ENCODE results near the gene SLC22A6.

DNA sequence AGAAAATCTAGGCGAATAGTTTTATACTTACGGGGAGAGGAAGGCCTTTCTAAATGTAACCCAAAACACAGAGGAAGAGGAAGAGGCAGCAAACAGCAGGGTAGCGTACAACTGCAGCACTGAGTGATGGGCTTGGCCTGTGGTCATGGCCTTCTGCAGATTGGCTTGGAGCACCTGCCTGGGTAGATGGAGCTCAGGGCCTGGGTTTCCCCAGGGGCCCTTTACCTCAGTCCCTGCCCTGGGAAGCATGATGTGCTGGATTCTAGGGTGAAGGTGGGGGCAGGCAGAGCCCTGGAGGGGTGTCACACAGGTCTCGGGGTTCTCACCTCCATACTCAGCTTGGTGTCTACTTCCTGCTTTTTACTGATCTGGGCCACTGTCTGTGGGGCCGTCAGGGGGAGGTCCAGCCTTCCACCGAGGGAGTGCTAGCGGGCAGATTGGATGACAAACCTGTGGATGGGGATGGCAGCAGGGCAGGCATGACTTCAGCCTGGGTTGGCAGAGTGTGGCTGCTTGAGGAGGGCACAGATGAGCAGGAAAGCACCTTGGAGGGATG, 35.9 kb downstream of the SLC22A6 start:
- TF ChIP-seq, protein P1, sequence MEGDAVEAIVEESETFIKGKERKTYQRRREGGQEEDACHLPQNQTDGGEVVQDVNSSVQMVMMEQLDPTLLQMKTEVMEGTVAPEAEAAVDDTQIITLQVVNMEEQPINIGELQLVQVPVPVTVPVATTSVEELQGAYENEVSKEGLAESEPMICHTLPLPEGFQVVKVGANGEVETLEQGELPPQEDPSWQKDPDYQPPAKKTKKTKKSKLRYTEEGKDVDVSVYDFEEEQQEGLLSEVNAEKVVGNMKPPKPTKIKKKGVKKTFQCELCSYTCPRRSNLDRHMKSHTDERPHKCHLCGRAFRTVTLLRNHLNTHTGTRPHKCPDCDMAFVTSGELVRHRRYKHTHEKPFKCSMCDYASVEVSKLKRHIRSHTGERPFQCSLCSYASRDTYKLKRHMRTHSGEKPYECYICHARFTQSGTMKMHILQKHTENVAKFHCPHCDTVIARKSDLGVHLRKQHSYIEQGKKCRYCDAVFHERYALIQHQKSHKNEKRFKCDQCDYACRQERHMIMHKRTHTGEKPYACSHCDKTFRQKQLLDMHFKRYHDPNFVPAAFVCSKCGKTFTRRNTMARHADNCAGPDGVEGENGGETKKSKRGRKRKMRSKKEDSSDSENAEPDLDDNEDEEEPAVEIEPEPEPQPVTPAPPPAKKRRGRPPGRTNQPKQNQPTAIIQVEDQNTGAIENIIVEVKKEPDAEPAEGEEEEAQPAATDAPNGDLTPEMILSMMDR (conservative IDR thresholded peaks at IDR 0.05; ENCODE audit: low read depth in 2 of 2) = no peak
- TF ChIP-seq EZH2 (IDR thresholded peaks at IDR 0.05; ENCODE audit: low read depth, unreplicated experiment) = no peak
- TF ChIP-seq CREB1 (CRISPR knock-in tag; IDR thresholded peaks at IDR 0.05; ENCODE audit: low read depth) = no peak
- TF ChIP-seq, protein P2, sequence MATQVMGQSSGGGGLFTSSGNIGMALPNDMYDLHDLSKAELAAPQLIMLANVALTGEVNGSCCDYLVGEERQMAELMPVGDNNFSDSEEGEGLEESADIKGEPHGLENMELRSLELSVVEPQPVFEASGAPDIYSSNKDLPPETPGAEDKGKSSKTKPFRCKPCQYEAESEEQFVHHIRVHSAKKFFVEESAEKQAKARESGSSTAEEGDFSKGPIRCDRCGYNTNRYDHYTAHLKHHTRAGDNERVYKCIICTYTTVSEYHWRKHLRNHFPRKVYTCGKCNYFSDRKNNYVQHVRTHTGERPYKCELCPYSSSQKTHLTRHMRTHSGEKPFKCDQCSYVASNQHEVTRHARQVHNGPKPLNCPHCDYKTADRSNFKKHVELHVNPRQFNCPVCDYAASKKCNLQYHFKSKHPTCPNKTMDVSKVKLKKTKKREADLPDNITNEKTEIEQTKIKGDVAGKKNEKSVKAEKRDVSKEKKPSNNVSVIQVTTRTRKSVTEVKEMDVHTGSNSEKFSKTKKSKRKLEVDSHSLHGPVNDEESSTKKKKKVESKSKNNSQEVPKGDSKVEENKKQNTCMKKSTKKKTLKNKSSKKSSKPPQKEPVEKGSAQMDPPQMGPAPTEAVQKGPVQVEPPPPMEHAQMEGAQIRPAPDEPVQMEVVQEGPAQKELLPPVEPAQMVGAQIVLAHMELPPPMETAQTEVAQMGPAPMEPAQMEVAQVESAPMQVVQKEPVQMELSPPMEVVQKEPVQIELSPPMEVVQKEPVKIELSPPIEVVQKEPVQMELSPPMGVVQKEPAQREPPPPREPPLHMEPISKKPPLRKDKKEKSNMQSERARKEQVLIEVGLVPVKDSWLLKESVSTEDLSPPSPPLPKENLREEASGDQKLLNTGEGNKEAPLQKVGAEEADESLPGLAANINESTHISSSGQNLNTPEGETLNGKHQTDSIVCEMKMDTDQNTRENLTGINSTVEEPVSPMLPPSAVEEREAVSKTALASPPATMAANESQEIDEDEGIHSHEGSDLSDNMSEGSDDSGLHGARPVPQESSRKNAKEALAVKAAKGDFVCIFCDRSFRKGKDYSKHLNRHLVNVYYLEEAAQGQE (IDR thresholded peaks at IDR 0.05; ENCODE audit: unreplicated experiment) = no peak
- TF ChIP-seq POLR2AphosphoS5 (IDR thresholded peaks at IDR 0.05; ENCODE audit: low read depth) = no peak
- TF ChIP-seq STAT1 (IDR thresholded peaks at IDR 0.05; ENCODE audit: unreplicated experiment) = no peak
- no peak for TF ChIP-seq EZH2phosphoT487 (IDR thresholded peaks at IDR 0.05; ENCODE audit: unreplicated experiment)
- TF ChIP-seq NANOG (IDR thresholded peaks at IDR 0.05; ENCODE audit: borderline replicate concordance) = no peak
- no peak for TF ChIP-seq ZNF331 (CRISPR knock-in tag; IDR thresholded peaks at IDR 0.05; ENCODE audit: low read depth)
- TF ChIP-seq JUNB (IDR thresholded peaks at IDR 0.05; ENCODE audit: unreplicated experiment) = no peak

Data from GM23338 (cell line).